ENCODE data around the gene EPB41L2. TPM values are rescaled to one million over a fixed set of nuclear protein-coding genes. Genes with fewer than 3 reads are reported as not detected.
A peak's percentile ranks its signal among the peaks of the same experiment; 100 is the strongest.

Gene EPB41L2
- total and polyA plus RNA-seq, 2 donors (not counting 1 experiment from before 2014, with no cell fraction given) = 113 to 264 TPM

DNA sequence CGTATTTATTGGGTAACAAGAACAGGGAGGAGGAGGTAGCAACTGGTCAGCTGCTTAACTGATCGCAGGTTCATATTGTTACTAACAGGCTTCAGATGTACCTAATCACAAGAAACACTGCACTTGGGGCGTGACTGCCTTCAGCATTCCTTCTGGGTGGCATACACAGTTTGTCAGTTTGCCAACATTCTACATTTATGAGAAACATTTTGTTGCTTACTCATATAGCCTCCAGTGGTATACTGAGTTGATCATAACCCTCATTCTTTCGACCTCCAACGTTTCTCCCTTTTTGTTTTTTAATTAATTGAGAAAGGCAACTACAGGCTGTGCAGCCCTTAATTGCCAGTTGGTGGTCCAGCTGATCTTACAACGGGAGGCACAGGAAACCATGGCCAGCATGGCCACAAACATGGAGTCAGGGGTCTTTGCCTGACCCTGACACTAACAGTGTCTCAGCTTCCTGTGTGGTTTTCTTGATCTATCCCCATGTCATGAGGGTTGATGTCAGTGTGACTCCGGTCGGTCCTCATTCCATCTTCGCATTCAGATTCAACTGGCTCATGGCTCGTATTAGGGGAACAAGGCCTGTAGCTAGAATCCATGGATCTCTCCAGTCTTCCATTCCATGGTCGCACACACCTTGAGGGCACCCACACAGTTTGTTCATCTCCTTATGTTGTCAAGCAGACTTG is 9.4 kb downstream of the EPB41L2 start:
- H2AFZ ChIP-seq (ENCODE audit: low read length) = no peak overlapping the region
- peaks cover 75% of the 10 kb centered on the region for H3K79me2 ChIP-seq (ENCODE audit: control insufficient read depth, insufficient read depth, low read length)
- H3K4me1 ChIP-seq (ENCODE audit: control insufficient read depth, extremely low read depth, insufficient read depth, low read length) = peaks cover 4% of the 10 kb centered on the region
- H3K27me3 ChIP-seq (ENCODE audit: control insufficient read depth, insufficient read depth, low read length) = no peaks in the 10 kb centered on the region
- DNase-seq (ENCODE audit: low read depth in 2 of 2) = peak in 1 of 2 donors; percentile 28
- H3K4me2 ChIP-seq (ENCODE audit: extremely low read depth, insufficient read depth, low read length) = no peak overlapping the region
- H3K4me3 ChIP-seq (replicated peaks in 1 of 4; ENCODE audit: control extremely low read depth in 1 of 4, insufficient read depth in 1 of 4, low read depth in 3 of 4, low read length in 4 of 4) = no peak overlapping the region
- TF ChIP-seq, protein P1, sequence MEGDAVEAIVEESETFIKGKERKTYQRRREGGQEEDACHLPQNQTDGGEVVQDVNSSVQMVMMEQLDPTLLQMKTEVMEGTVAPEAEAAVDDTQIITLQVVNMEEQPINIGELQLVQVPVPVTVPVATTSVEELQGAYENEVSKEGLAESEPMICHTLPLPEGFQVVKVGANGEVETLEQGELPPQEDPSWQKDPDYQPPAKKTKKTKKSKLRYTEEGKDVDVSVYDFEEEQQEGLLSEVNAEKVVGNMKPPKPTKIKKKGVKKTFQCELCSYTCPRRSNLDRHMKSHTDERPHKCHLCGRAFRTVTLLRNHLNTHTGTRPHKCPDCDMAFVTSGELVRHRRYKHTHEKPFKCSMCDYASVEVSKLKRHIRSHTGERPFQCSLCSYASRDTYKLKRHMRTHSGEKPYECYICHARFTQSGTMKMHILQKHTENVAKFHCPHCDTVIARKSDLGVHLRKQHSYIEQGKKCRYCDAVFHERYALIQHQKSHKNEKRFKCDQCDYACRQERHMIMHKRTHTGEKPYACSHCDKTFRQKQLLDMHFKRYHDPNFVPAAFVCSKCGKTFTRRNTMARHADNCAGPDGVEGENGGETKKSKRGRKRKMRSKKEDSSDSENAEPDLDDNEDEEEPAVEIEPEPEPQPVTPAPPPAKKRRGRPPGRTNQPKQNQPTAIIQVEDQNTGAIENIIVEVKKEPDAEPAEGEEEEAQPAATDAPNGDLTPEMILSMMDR (conservative IDR thresholded peaks at IDR 0.05 in 1 of 2, IDR thresholded peaks at IDR 0.05 in 1 of 2; ENCODE audit: low read depth in 1 of 2, low read length in 2 of 2) = no peak
- no peak for TF ChIP-seq EZH2 (IDR thresholded peaks at IDR 0.05; ENCODE audit: low read length, missing control alignments)
- H4K20me1 ChIP-seq (ENCODE audit: control insufficient read depth, extremely low read depth, insufficient read depth, low read length) = no peaks in the 10 kb centered on the region
- H3K36me3 ChIP-seq (ENCODE audit: control insufficient read depth, insufficient read depth, low read length) = no peaks in the 10 kb centered on the region
- peaks cover 4% of the 10 kb centered on the region for H3K9me3 ChIP-seq (ENCODE audit: control insufficient read depth, insufficient read depth, low read depth, low read length)
- no peak overlapping the region for H3K27ac ChIP-seq (ENCODE audit: insufficient read depth, low read length)
- no peak overlapping the region for H3K9ac ChIP-seq (ENCODE audit: insufficient read depth, low read length)

DNA sequence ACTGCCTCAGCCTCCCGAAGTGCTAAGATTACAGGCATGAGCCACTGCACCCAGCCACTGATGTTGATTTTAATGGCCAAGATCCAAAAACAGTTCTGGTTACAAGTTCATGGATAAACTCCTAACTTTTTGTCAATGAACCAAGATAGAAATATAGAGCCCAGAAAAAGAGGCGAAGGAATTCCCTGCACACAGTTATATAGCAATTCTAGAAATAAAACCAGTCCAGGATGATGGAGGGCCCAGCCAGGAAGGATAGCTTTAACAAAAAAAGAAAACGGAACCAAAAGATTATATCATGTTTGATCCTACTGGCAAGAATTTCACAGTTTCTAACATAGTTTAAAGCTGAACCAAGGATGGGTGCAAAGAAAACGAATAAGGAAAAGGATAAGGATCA is 10.9 kb downstream of the EPB41L2 start:
- no peak overlapping the region for H3K4me2 ChIP-seq (ENCODE audit: extremely low read depth, insufficient read depth, low read length)

DNA sequence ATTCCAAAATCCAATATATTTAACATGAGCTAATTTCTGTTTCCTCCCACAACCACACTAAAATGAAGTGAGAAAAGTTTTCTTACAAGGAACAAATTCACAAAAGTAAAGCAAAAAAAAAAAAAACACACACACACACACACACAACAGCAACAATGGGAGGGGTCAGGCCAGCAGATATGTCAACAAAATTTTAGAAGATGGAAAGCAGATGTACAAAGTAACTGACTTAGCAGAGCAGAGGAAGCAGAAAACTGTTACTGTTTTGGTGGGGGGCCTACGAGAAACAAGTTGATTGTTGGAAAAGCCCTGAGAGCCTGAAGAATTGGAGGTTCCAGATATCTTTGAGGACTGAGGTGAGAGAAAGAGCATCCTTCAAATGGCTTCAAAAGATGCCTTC is 11.7 kb downstream of the EPB41L2 start:
- Histone ChIP-seq H3K4me1 (ENCODE audit: control insufficient read depth, extremely low read depth, insufficient read depth, low read length) (peaks cover 4% of the 10 kb centered on the region), H2AFZ (ENCODE audit: low read length) (no peak overlapping the region), H3K27ac (ENCODE audit: insufficient read depth, low read length) (no peak overlapping the region), H3K4me3 (replicated peaks in 1 of 4; ENCODE audit: control extremely low read depth in 1 of 4, insufficient read depth in 1 of 4, low read depth in 3 of 4, low read length in 4 of 4) (no peak overlapping the region), H4K20me1 (ENCODE audit: control insufficient read depth, extremely low read depth, insufficient read depth, low read length) (no peaks in the 10 kb centered on the region), H3K79me2 (ENCODE audit: control insufficient read depth, insufficient read depth, low read length) (peaks cover 69% of the 10 kb centered on the region), H3K36me3 (ENCODE audit: control insufficient read depth, insufficient read depth, low read length) (no peaks in the 10 kb centered on the region), H3K9ac (ENCODE audit: insufficient read depth, low read length) (no peak overlapping the region), H3K4me2 (ENCODE audit: extremely low read depth, insufficient read depth, low read length) (no peak overlapping the region), H3K9me3 (ENCODE audit: control insufficient read depth, insufficient read depth, low read depth, low read length) (peaks cover 4% of the 10 kb centered on the region), H3K27me3 (ENCODE audit: control insufficient read depth, insufficient read depth, low read length) (no peaks in the 10 kb centered on the region)
- DNase-seq (ENCODE audit: low read depth in 2 of 2) = no peak
- TF ChIP-seq EZH2 (IDR thresholded peaks at IDR 0.05; ENCODE audit: low read length, missing control alignments) = no peak
- TF ChIP-seq, protein P1 (conservative IDR thresholded peaks at IDR 0.05 in 1 of 2, IDR thresholded peaks at IDR 0.05 in 1 of 2; ENCODE audit: low read depth in 1 of 2, low read length in 2 of 2) = no peak

More for the DNA sequence above, 10.9 kb downstream of the EPB41L2 start:
- Histone ChIP-seq H3K4me3 (replicated peaks in 1 of 4; ENCODE audit: control extremely low read depth in 1 of 4, insufficient read depth in 1 of 4, low read depth in 3 of 4, low read length in 4 of 4) (no peak overlapping the region), H3K79me2 (ENCODE audit: control insufficient read depth, insufficient read depth, low read length) (peaks cover 71% of the 10 kb centered on the region), H3K27me3 (ENCODE audit: control insufficient read depth, insufficient read depth, low read length) (no peaks in the 10 kb centered on the region), H4K20me1 (ENCODE audit: control insufficient read depth, extremely low read depth, insufficient read depth, low read length) (no peaks in the 10 kb centered on the region), H3K36me3 (ENCODE audit: control insufficient read depth, insufficient read depth, low read length) (no peaks in the 10 kb centered on the region), H2AFZ (ENCODE audit: low read length) (no peak overlapping the region), H3K4me1 (ENCODE audit: control insufficient read depth, extremely low read depth, insufficient read depth, low read length) (peaks cover 4% of the 10 kb centered on the region), H3K9ac (ENCODE audit: insufficient read depth, low read length) (no peak overlapping the region), H3K9me3 (ENCODE audit: control insufficient read depth, insufficient read depth, low read depth, low read length) (peaks cover 4% of the 10 kb centered on the region), H3K27ac (ENCODE audit: insufficient read depth, low read length) (no peak overlapping the region)
- no peak for DNase-seq (ENCODE audit: low read depth in 2 of 2)
- TF ChIP-seq EZH2 (IDR thresholded peaks at IDR 0.05; ENCODE audit: low read length, missing control alignments) = no peak
- TF ChIP-seq, protein P1 (conservative IDR thresholded peaks at IDR 0.05 in 1 of 2, IDR thresholded peaks at IDR 0.05 in 1 of 2; ENCODE audit: low read depth in 1 of 2, low read length in 2 of 2) = no peak
